ENCODE results near the gene ADCY7. TPM values are rescaled to one million over a fixed set of nuclear protein-coding genes. Genes with fewer than 3 reads are reported as not detected.
"Not testable (repeated sequence)": the region's sequence is repeated elsewhere in the genome, so short reads cannot be mapped to it uniquely, and the experiment has no call there.

Gene ADCY7
- total and polyA plus RNA-seq, 10 donors: 9.8 to 158 (median 99.2) TPM

DNA sequence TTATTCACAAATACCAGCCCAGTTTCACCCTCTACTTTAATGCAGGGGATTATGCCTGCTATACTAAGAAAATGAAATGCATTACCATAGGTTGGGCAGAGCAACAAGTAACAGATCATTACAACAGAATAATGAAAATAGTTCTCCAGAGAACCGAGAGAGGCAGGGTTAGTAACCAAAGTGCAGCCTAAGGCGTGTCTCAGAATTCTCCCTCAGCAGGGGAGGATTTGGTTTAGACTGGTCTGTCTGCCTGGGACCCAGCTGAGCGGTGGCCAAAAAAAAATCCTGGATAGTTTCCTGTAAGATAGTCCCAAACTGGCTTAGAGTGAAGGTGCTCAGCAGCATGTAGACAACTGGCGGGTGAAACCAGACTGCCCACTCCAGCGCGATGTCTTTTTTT, 30.8 kb upstream of the ADCY7 start:
- no peaks in the 10 kb centered on the region for H3K9me3 ChIP-seq
- H3K27ac ChIP-seq: no peak overlapping the region
- no peaks in the 10 kb centered on the region for H3K4me1 ChIP-seq
- DNase-seq: no peak
- WGBS, 5 donors: 83 to 87% (median 85%) methylated on average over 6 of the region's 6 CpGs
- TF ChIP-seq, protein P1, sequence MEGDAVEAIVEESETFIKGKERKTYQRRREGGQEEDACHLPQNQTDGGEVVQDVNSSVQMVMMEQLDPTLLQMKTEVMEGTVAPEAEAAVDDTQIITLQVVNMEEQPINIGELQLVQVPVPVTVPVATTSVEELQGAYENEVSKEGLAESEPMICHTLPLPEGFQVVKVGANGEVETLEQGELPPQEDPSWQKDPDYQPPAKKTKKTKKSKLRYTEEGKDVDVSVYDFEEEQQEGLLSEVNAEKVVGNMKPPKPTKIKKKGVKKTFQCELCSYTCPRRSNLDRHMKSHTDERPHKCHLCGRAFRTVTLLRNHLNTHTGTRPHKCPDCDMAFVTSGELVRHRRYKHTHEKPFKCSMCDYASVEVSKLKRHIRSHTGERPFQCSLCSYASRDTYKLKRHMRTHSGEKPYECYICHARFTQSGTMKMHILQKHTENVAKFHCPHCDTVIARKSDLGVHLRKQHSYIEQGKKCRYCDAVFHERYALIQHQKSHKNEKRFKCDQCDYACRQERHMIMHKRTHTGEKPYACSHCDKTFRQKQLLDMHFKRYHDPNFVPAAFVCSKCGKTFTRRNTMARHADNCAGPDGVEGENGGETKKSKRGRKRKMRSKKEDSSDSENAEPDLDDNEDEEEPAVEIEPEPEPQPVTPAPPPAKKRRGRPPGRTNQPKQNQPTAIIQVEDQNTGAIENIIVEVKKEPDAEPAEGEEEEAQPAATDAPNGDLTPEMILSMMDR (IDR thresholded peaks at IDR 0.05 in 8 of 11, conservative IDR thresholded peaks at IDR 0.05 in 3 of 11): no peak
- TF ChIP-seq POLR2A (IDR thresholded peaks at IDR 0.05) (no peak), POLR2AphosphoS5 (IDR thresholded peaks at IDR 0.05) (no peak)
- intact Hi-C loops (cut with DNase I; ENCODE audit: low total_unique reads): no loop called here
- no peaks in the 10 kb centered on the region for H3K27me3 ChIP-seq (replicated peaks in 1 of 7)
- H3K4me3 ChIP-seq: no peak overlapping the region
- H3K36me3 ChIP-seq: peaks cover 0 to 7% (median 0%) of the 10 kb centered on the region in 6 donors

DNA sequence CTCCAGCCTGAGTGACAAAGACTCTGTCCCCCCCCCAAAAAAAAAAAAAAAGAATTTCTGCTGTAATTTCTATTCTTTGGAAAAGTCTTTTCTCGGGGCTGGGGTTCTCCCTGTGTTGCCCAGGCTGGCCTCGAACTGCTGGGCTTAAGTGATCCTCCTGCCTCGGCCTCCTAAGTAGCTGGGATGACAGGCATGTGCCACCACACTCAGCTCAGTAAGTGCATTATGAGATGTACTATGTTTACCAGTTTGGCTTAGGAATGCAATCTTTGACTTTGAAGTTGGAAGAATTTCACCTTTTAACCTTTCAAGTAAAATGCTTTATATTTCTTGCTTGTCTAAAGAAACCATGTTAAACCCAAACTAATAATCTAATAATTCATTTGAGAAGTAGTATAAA, 28.0 kb upstream of the ADCY7 start:
- no peaks in the 10 kb centered on the region for H3K36me3 ChIP-seq
- H3K4me3 ChIP-seq: no peak overlapping the region
- DNase-seq: no peak
- peaks cover 0 to 4% (median 0%) of the 10 kb centered on the region in 6 donors for H3K4me1 ChIP-seq
- intact Hi-C loops (cut with DNase I; ENCODE audit: low total_unique reads): no loop called here
- no peaks in the 10 kb centered on the region for H3K9me3 ChIP-seq
- H3K27me3 ChIP-seq (replicated peaks in 1 of 7): no peaks in the 10 kb centered on the region
- WGBS, 5 donors: 77 to 91% (median 91%) methylated on average over 3 of the region's 3 CpGs
- no peak overlapping the region for H3K27ac ChIP-seq
- no peak for TF ChIP-seq POLR2AphosphoS5 (IDR thresholded peaks at IDR 0.05)
- TF ChIP-seq, protein P1 (IDR thresholded peaks at IDR 0.05 in 8 of 11, conservative IDR thresholded peaks at IDR 0.05 in 3 of 11): no peak
- TF ChIP-seq POLR2A (IDR thresholded peaks at IDR 0.05): no peak

DNA sequence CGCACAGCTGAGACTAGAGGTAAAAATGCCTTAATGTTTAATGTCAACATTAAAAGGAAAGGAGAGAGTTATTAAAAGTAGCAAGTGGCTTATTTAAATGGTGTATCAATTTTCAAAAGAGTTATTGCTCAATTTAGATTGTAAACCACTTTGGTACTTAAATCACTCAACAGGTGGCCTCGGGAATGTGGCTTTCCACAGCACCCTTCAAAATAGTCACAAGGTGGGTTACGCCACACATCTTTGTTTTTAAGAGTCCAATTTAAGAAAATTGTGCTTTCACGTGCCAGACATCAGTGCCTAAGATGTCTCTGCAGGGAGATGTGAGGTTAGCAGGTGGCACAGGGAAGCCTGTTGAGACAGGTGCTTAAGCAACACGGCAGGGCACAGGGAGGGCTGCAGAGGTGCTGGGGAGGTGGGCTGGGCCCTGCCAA, 27.5 kb upstream of the ADCY7 start:
- 71 to 86% (median 72%) methylated on average over 5 of the region's 5 CpGs for WGBS, 5 donors
- Histone ChIP-seq H3K4me3 (no peak overlapping the region), H3K9me3 (no peaks in the 10 kb centered on the region), H3K27me3 (replicated peaks in 1 of 7) (no peaks in the 10 kb centered on the region), H3K36me3 (no peaks in the 10 kb centered on the region), H3K4me1 (peaks cover 0 to 5% (median 0%) of the 10 kb centered on the region in 6 donors), H3K27ac (no peak overlapping the region)
- DNase-seq: no peak
- TF ChIP-seq POLR2A (IDR thresholded peaks at IDR 0.05): no peak
- no peak for TF ChIP-seq POLR2AphosphoS5 (IDR thresholded peaks at IDR 0.05)
- TF ChIP-seq, protein P1 (IDR thresholded peaks at IDR 0.05 in 8 of 11, conservative IDR thresholded peaks at IDR 0.05 in 3 of 11): no peak
- intact Hi-C loops (cut with DNase I; ENCODE audit: low total_unique reads): no loop called here

DNA sequence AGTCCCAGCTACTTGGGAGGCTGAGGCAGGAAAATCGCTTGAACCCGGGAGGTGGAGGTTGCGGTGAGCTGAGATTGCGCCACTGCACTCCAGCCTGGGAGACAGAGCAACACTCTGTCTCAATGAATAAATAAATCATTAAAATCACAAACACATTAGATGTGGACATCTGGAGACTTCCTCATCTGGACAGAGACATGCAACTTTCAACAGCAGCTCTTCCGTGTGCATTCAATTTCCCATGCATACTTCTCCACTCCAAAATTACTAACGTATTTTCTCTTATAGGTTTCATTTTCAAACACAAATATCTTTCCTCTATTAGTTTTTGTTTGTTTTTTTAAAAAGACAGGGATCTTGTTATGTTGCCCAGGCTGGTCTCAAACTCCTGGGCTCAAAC, 23.3 kb upstream of the ADCY7 start:
- not testable (repeated sequence) for H3K27me3 ChIP-seq (replicated peaks in 1 of 7); H3K9me3 ChIP-seq; H3K36me3 ChIP-seq; DNase-seq; H3K27ac ChIP-seq; H3K4me3 ChIP-seq
- intact Hi-C loops (cut with DNase I; ENCODE audit: low total_unique reads): loop anchor here (10.0 kb wide), 1 partner anchor 112 kb away; no protein-coding TSS in a partner anchor
- peaks cover 7 to 30% (median 22%) of the 10 kb centered on the region in 6 donors for H3K4me1 ChIP-seq
- WGBS, 5 donors: 51 to 74% (median 65%) methylated on average over 6 of the region's 6 CpGs

DNA sequence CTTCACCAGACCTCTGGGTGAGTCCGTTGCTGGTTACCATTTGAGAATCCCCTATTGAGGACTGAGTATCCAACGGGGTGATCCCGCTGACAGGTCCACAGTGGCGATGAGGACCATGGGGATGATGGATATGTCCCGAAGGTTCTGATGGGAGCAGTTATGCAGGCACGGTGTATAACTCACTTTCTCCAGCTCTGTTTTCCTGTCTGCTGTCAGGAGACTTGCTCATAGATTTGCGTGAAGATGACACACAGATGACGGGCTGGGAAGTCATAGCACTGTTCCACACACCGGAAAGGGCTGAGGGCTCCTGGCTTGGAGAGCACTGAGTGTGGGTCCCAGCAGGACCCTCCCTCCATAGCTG, 22.2 kb upstream of the ADCY7 start:
- Histone ChIP-seq H3K4me1 (peaks cover 7 to 39% (median 25%) of the 10 kb centered on the region in 6 donors), H3K9me3 (no peaks in the 10 kb centered on the region), H3K27me3 (replicated peaks in 1 of 7) (peaks cover 0 to 5% (median 0%) of the 10 kb centered on the region in 7 donors), H3K36me3 (no peaks in the 10 kb centered on the region), H3K4me3 (no peak overlapping the region), H3K27ac (no peak overlapping the region)
- intact Hi-C loops (cut with DNase I; ENCODE audit: low total_unique reads): loop anchor here (10.0 kb wide), 1 partner anchor 111 kb away; no protein-coding TSS in a partner anchor
- no peak for DNase-seq
- TF ChIP-seq POLR2A (IDR thresholded peaks at IDR 0.05): no peak
- TF ChIP-seq, protein P1 (IDR thresholded peaks at IDR 0.05 in 8 of 11, conservative IDR thresholded peaks at IDR 0.05 in 3 of 11): no peak
- no peak for TF ChIP-seq POLR2AphosphoS5 (IDR thresholded peaks at IDR 0.05)
- 83 to 92% (median 85%) methylated on average over 9 of the region's 9 CpGs for WGBS, 5 donors
